HL-60 (cell line): ENCODE results near the gene DDX6.

Source experiments
- DNase-seq, 2 experiments: peaks; one replicate each; pipeline ENCODE4 v3.0.0-alpha.2; 2010 to 2020; ENCODE audit warnings: low read depth in 1 of 2, low spot score in 1 of 2
- H3K27ac ChIP-seq: fragments of 250-450 bp; sonication (Bioruptor Pico); replicated peaks from 2 replicates; pipeline ENCODE4 v1.5.1; 2020; ENCODE audit warnings: mild to moderate bottlenecking, moderate library complexity
- H3K27me3 ChIP-seq: fragments of 250-450 bp; sonication (Bioruptor Pico); 2 replicates; pipeline ENCODE4 v1.5.1; 2021; ENCODE audit warnings: mild to moderate bottlenecking, moderate library complexity; ENCODE audit not compliant: insufficient read depth, poor library complexity, severe bottlenecking
- H3K4me3 ChIP-seq: replicated peaks from 2 replicates; pipeline ENCODE4 v1.5.1; 2011; ENCODE audit warnings: mild to moderate bottlenecking, control low read depth, low read length; ENCODE audit not compliant: insufficient read depth
- GABPA ChIP-seq: IDR thresholded peaks from 2 replicates; pipeline ENCODE4 v1.6.1; 2012; ENCODE audit warnings: low read depth
- POLR2AphosphoS5 ChIP-seq: IDR thresholded peaks from 2 replicates; pipeline ENCODE4 v1.6.1; 2012; ENCODE audit warnings: low read depth
- SPI1 ChIP-seq: IDR thresholded peaks from 2 replicates; pipeline ENCODE4 v1.6.1; 2012; ENCODE audit warnings: low read depth, mild to moderate bottlenecking, borderline replicate concordance
- TF ChIP-seq, protein P1 (sequence below): IDR thresholded peaks from 2 replicates; pipeline ENCODE4 v1.6.1; 2012; ENCODE audit warnings: low read depth; ENCODE audit not compliant: insufficient replicate concordance
- TF ChIP-seq, protein P2 (sequence below): IDR thresholded peaks from one replicate; pipeline ENCODE4 v1.5.1; 2011; ENCODE audit warnings: low read length, control low read depth, inconsistent platforms; ENCODE audit not compliant: insufficient read depth

DDX6 gene

DNA sequence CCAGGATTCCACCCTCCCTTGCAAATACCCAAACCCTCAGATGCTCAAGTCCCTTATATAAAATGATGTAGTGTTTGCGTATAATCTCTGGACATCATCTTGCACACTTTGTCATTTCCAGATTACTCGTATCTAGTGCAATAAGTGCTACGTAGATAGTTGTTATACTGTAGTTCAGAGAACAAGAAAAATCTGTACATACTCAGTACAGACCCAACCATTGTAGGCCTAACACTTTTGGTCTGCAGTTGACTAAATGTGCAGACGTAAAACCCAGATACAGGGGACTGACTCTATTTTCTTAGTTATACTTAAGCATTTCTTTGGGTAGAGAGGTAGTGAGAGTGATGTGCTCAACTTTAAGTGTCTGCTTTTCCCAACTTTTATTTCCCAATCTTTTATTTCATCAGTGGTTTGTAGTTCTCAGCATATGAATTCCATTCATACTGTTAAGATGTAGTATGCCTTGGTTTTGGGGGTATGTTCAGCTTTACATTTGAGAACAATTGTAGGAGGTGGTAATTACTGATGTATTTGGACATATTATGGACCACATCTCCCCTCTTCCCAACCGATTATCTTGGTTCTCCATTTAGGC is 43.9 kb downstream of the DDX6 start:
- Histone ChIP-seq H3K27me3 (no peaks in the 10 kb centered on the region), H3K4me3 (no peak overlapping the region), H3K27ac (no peak overlapping the region)
- TF ChIP-seq, protein P1, sequence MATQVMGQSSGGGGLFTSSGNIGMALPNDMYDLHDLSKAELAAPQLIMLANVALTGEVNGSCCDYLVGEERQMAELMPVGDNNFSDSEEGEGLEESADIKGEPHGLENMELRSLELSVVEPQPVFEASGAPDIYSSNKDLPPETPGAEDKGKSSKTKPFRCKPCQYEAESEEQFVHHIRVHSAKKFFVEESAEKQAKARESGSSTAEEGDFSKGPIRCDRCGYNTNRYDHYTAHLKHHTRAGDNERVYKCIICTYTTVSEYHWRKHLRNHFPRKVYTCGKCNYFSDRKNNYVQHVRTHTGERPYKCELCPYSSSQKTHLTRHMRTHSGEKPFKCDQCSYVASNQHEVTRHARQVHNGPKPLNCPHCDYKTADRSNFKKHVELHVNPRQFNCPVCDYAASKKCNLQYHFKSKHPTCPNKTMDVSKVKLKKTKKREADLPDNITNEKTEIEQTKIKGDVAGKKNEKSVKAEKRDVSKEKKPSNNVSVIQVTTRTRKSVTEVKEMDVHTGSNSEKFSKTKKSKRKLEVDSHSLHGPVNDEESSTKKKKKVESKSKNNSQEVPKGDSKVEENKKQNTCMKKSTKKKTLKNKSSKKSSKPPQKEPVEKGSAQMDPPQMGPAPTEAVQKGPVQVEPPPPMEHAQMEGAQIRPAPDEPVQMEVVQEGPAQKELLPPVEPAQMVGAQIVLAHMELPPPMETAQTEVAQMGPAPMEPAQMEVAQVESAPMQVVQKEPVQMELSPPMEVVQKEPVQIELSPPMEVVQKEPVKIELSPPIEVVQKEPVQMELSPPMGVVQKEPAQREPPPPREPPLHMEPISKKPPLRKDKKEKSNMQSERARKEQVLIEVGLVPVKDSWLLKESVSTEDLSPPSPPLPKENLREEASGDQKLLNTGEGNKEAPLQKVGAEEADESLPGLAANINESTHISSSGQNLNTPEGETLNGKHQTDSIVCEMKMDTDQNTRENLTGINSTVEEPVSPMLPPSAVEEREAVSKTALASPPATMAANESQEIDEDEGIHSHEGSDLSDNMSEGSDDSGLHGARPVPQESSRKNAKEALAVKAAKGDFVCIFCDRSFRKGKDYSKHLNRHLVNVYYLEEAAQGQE, result no peak
- TF ChIP-seq POLR2AphosphoS5, result peak; percentile 32; the same call in 1 of the 2 replicates
- DNase-seq, result no peak

DNA sequence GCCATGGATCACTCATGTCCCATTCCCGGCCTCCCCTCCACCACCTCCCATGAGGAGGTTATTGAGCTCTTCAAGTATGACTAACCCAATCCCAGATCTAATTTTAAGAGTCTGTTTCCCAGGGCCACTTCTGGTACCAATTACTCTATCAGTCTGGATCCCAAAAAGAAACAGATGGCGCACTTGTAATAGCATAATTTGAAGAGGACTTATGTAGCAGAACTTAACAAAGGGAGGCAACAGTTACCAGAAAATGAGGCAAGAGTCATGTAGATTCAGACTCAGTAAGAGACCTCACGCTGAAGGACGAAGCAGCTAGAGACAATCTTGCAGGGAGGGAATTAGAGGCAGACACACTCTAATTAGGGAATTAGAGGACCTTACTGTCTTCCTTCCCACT is 46.9 kb downstream of the DDX6 start:
- DNase-seq, result no peak
- H3K4me3 ChIP-seq, result no peak overlapping the region
- H3K27me3 ChIP-seq, result no peaks in the 10 kb centered on the region
- no peak for TF ChIP-seq GABPA
- TF ChIP-seq, protein P2, sequence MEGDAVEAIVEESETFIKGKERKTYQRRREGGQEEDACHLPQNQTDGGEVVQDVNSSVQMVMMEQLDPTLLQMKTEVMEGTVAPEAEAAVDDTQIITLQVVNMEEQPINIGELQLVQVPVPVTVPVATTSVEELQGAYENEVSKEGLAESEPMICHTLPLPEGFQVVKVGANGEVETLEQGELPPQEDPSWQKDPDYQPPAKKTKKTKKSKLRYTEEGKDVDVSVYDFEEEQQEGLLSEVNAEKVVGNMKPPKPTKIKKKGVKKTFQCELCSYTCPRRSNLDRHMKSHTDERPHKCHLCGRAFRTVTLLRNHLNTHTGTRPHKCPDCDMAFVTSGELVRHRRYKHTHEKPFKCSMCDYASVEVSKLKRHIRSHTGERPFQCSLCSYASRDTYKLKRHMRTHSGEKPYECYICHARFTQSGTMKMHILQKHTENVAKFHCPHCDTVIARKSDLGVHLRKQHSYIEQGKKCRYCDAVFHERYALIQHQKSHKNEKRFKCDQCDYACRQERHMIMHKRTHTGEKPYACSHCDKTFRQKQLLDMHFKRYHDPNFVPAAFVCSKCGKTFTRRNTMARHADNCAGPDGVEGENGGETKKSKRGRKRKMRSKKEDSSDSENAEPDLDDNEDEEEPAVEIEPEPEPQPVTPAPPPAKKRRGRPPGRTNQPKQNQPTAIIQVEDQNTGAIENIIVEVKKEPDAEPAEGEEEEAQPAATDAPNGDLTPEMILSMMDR, result no peak
- TF ChIP-seq, protein P1, result no peak
- no peak for TF ChIP-seq SPI1
- TF ChIP-seq POLR2AphosphoS5, result no peak
- no peak overlapping the region for H3K27ac ChIP-seq

DNA sequence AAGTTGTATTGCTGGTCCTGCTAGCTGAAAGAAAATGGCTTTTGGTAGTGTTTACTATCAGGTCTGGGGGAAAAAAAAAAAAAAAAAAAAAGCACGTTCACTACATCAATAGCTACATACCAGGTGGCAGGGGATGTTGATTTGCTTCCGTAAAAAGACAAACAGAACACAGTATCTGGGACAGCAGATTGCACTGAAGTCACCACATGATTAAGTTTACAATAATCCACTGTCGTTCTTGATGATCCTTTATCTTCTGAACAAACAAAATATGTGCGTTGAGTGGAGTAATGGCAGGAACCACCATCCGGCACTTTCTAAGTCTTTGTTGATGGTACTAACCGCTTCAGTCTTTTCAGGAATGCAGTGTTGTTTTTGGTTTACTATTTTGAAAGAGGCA is 48.7 kb downstream of the DDX6 start:
- TF ChIP-seq, protein P1, result no peak
- TF ChIP-seq SPI1 (no peak), GABPA (no peak), POLR2AphosphoS5 (no peak)
- TF ChIP-seq, protein P2, result no peak
- no peak overlapping the region for H3K27ac ChIP-seq

More for the DNA sequence above, 48.7 kb downstream of the DDX6 start:
- no peak for DNase-seq
- H3K4me3 ChIP-seq, result no peak overlapping the region
- no peaks in the 10 kb centered on the region for H3K27me3 ChIP-seq
